HCT116 (cell line): ENCODE data around the gene CNNM4.

Source experiments
- EGR1 ChIP-seq: IDR thresholded peaks from 2 replicates; pipeline ENCODE4 v1.6.1; 2012; ENCODE audit warnings: low read depth
- EZH2 ChIP-seq: fragments of 200-600 bp; sonication (generic); IDR thresholded peaks from 2 replicates; pipeline ENCODE4 v1.6.1; 2017; ENCODE audit warnings: antibody characterized with exemption, mixed run types
- EZH2phosphoT487 ChIP-seq: fragments of 200-600 bp; IDR thresholded peaks from 2 replicates; pipeline ENCODE4 v1.6.1; 2018; ENCODE audit warnings: antibody characterized with exemption, borderline replicate concordance
- FOSL1 ChIP-seq: IDR thresholded peaks from 2 replicates; pipeline ENCODE4 v1.6.1; 2012; ENCODE audit warnings: low read depth
- JUND ChIP-seq: IDR thresholded peaks from 2 replicates; pipeline ENCODE4 v1.6.1; 2012
- POLR2A ChIP-seq: IDR thresholded peaks from 2 replicates; pipeline ENCODE4 v1.7.0; 2011; ENCODE audit warnings: borderline replicate concordance; ENCODE audit not compliant: insufficient read depth, insufficient read length; ENCODE audit errors: extremely low read depth
- POLR2AphosphoS5 ChIP-seq: IDR thresholded peaks from 2 replicates; pipeline ENCODE4 v1.6.1; 2011; ENCODE audit warnings: mild to moderate bottlenecking, low read depth, low read length, moderate library complexity
- RAD21 ChIP-seq: IDR thresholded peaks from 2 replicates; pipeline ENCODE4 v1.6.1; 2012; ENCODE audit warnings: low read depth, mild to moderate bottlenecking
- SIN3A ChIP-seq: IDR thresholded peaks from 2 replicates; pipeline ENCODE4 v1.6.1; 2012; ENCODE audit warnings: low read depth
- YY1 ChIP-seq: IDR thresholded peaks from 2 replicates; pipeline ENCODE4 v1.6.1; 2011; ENCODE audit warnings: low read length, low read depth, moderate library complexity, mild to moderate bottlenecking; ENCODE audit not compliant: insufficient replicate concordance; ENCODE audit errors: extremely low read depth
- ZNF274 ChIP-seq: fragments of 200-500 bp; sonication (Bioruptor generic); IDR thresholded peaks from 2 replicates; pipeline ENCODE4 v1.6.1; 2014; ENCODE audit warnings: mild to moderate bottlenecking, low read depth, low read length, inconsistent platforms
- TF ChIP-seq, protein P1 (sequence below), 3 experiments: fragments of 200-600 bp in 1 of 3; sonication (generic) in 1 of 3; IDR thresholded peaks in 2 of 3; conservative IDR thresholded peaks in 1 of 3; 2 replicates each; pipeline ENCODE4 v1.5.1; 2012 to 2017; ENCODE audit warnings: low read depth in 2 of 3, low read length in 2 of 3, antibody characterized with exemption in 1 of 3, borderline replicate concordance in 1 of 3, control low read depth in 1 of 3, mild to moderate bottlenecking in 1 of 3, mixed read lengths in 1 of 3, mixed run types in 1 of 3, moderate library complexity in 1 of 3; ENCODE audit not compliant: insufficient read depth in 1 of 3
- TF ChIP-seq, protein P2 (sequence below): IDR thresholded peaks from 2 replicates; pipeline ENCODE4 v1.6.1; 2011; ENCODE audit warnings: mild to moderate bottlenecking, low read length, moderate library complexity; ENCODE audit not compliant: insufficient replicate concordance; ENCODE audit errors: extremely low read depth
- TF ChIP-seq, protein P3 (sequence below): IDR thresholded peaks from 2 replicates; pipeline ENCODE4 v1.6.1; 2012; ENCODE audit warnings: low read depth

DNA sequence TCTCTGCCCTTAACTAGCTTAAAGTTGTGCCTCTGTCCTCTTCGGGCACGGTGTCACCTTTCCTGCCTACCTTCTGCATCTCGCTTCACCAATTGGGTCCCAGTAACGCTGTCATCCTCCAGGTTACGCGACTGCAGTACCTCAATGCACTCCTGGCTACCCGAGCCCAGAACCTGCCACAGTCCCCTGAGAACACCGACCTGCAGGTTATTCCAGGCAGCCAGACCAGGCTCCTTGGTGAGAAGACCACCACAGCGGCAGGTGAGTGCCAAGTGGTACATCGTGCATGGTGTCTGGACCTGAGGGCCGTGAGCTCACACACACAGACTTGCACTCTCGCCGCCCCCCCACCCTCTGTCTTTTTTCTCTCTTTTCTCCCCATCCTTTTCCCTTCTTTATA, 68.2 kb downstream of the CNNM4 start:
- TF ChIP-seq, protein P1, sequence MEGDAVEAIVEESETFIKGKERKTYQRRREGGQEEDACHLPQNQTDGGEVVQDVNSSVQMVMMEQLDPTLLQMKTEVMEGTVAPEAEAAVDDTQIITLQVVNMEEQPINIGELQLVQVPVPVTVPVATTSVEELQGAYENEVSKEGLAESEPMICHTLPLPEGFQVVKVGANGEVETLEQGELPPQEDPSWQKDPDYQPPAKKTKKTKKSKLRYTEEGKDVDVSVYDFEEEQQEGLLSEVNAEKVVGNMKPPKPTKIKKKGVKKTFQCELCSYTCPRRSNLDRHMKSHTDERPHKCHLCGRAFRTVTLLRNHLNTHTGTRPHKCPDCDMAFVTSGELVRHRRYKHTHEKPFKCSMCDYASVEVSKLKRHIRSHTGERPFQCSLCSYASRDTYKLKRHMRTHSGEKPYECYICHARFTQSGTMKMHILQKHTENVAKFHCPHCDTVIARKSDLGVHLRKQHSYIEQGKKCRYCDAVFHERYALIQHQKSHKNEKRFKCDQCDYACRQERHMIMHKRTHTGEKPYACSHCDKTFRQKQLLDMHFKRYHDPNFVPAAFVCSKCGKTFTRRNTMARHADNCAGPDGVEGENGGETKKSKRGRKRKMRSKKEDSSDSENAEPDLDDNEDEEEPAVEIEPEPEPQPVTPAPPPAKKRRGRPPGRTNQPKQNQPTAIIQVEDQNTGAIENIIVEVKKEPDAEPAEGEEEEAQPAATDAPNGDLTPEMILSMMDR (IDR thresholded peaks at IDR 0.05 in 2 of 3, conservative IDR thresholded peaks at IDR 0.05 in 1 of 3; ENCODE audit: borderline replicate concordance in 1 of 3, insufficient read depth in 1 of 3, low read depth in 2 of 3, low read length in 2 of 3), result no peak
- TF ChIP-seq POLR2A (no peak), POLR2AphosphoS5 (no peak), EZH2 (no peak), FOSL1 (no peak), EGR1 (no peak), SIN3A (no peak), ZNF274 (no peak), YY1 (no peak), EZH2phosphoT487 (no peak), JUND (no peak), RAD21 (no peak)
- TF ChIP-seq, protein P2, sequence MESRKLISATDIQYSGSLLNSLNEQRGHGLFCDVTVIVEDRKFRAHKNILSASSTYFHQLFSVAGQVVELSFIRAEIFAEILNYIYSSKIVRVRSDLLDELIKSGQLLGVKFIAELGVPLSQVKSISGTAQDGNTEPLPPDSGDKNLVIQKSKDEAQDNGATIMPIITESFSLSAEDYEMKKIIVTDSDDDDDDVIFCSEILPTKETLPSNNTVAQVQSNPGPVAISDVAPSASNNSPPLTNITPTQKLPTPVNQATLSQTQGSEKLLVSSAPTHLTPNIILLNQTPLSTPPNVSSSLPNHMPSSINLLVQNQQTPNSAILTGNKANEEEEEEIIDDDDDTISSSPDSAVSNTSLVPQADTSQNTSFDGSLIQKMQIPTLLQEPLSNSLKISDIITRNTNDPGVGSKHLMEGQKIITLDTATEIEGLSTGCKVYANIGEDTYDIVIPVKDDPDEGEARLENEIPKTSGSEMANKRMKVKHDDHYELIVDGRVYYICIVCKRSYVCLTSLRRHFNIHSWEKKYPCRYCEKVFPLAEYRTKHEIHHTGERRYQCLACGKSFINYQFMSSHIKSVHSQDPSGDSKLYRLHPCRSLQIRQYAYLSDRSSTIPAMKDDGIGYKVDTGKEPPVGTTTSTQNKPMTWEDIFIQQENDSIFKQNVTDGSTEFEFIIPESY, result no peak
- TF ChIP-seq, protein P3, sequence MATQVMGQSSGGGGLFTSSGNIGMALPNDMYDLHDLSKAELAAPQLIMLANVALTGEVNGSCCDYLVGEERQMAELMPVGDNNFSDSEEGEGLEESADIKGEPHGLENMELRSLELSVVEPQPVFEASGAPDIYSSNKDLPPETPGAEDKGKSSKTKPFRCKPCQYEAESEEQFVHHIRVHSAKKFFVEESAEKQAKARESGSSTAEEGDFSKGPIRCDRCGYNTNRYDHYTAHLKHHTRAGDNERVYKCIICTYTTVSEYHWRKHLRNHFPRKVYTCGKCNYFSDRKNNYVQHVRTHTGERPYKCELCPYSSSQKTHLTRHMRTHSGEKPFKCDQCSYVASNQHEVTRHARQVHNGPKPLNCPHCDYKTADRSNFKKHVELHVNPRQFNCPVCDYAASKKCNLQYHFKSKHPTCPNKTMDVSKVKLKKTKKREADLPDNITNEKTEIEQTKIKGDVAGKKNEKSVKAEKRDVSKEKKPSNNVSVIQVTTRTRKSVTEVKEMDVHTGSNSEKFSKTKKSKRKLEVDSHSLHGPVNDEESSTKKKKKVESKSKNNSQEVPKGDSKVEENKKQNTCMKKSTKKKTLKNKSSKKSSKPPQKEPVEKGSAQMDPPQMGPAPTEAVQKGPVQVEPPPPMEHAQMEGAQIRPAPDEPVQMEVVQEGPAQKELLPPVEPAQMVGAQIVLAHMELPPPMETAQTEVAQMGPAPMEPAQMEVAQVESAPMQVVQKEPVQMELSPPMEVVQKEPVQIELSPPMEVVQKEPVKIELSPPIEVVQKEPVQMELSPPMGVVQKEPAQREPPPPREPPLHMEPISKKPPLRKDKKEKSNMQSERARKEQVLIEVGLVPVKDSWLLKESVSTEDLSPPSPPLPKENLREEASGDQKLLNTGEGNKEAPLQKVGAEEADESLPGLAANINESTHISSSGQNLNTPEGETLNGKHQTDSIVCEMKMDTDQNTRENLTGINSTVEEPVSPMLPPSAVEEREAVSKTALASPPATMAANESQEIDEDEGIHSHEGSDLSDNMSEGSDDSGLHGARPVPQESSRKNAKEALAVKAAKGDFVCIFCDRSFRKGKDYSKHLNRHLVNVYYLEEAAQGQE, result no peak
